ENCODE results near the gene EPHX1.
"Not testable (repeated sequence)": the region's sequence is repeated elsewhere in the genome, so short reads cannot be mapped to it uniquely, and the experiment has no call there.

EPHX1 gene

GRCh38 chr1:225835856-225836255 lies 25.9 kb downstream of the EPHX1 start:
- Histone ChIP-seq H3K27ac (ENCODE audit: low read depth, low read length) (no peak overlapping the region), H3F3A (ENCODE audit: control insufficient read depth, insufficient read depth) (no peaks in the 10 kb centered on the region), H3K4me3 (ENCODE audit: low read length) (no peak overlapping the region), H3K79me2 (ENCODE audit: control insufficient read depth, low read length) (no peaks in the 10 kb centered on the region), H4K20me1 (ENCODE audit: control insufficient read depth, insufficient read depth, low read depth, low read length) (no peaks in the 10 kb centered on the region), H3K27me3 (ENCODE audit: control insufficient read depth, low read length) (no peaks in the 10 kb centered on the region), H3K9me3 (ENCODE audit: control insufficient read depth, insufficient read depth, low read length) (no peaks in the 10 kb centered on the region), H3K4me1 (ENCODE audit: control insufficient read depth, low read length) (no peaks in the 10 kb centered on the region), H3K9me2 (replicated peaks; ENCODE audit: control insufficient read depth, low read length) (no peaks in the 10 kb centered on the region), H3K4me2 (ENCODE audit: low read length) (no peak overlapping the region), H3K36me3 (ENCODE audit: control insufficient read depth, low read length) (no peaks in the 10 kb centered on the region)
- TF ChIP-seq CTCF (IDR thresholded peaks at IDR 0.05; ENCODE audit: low read depth, low read length, poor library complexity, severe bottlenecking) (no peak), EZH2phosphoT487 (IDR thresholded peaks at IDR 0.05; ENCODE audit: borderline replicate concordance, low read length) (no peak)

- not testable (repeated sequence) for H3K4me3 ChIP-seq (ENCODE audit: low read length); H3K4me2 ChIP-seq (ENCODE audit: low read length); H4K20me1 ChIP-seq (ENCODE audit: control insufficient read depth, insufficient read depth, low read depth, low read length); H3K27ac ChIP-seq (ENCODE audit: low read depth, low read length); H3K9me3 ChIP-seq (ENCODE audit: control insufficient read depth, insufficient read depth, low read length); H3K79me2 ChIP-seq (ENCODE audit: control insufficient read depth, low read length); H3K9me2 ChIP-seq (replicated peaks; ENCODE audit: control insufficient read depth, low read length); H3K27me3 ChIP-seq (ENCODE audit: control insufficient read depth, low read length); H3K4me1 ChIP-seq (ENCODE audit: control insufficient read depth, low read length); H3K36me3 ChIP-seq (ENCODE audit: control insufficient read depth, low read length); H3F3A ChIP-seq (ENCODE audit: control insufficient read depth, insufficient read depth)
Measured at GRCh38 chr1:225836296-225836695, 26.4 kb downstream of the EPHX1 start.

- Histone ChIP-seq H3K36me3 (ENCODE audit: control insufficient read depth, low read length) (no peaks in the 10 kb centered on the region), H3F3A (ENCODE audit: control insufficient read depth, insufficient read depth) (no peaks in the 10 kb centered on the region), H3K9me2 (replicated peaks; ENCODE audit: control insufficient read depth, low read length) (no peaks in the 10 kb centered on the region), H4K20me1 (ENCODE audit: control insufficient read depth, insufficient read depth, low read depth, low read length) (no peaks in the 10 kb centered on the region), H3K4me3 (ENCODE audit: low read length) (no peak overlapping the region), H3K4me2 (ENCODE audit: low read length) (no peak overlapping the region), H3K79me2 (ENCODE audit: control insufficient read depth, low read length) (no peaks in the 10 kb centered on the region), H3K4me1 (ENCODE audit: control insufficient read depth, low read length) (no peaks in the 10 kb centered on the region), H3K9me3 (ENCODE audit: control insufficient read depth, insufficient read depth, low read length) (no peaks in the 10 kb centered on the region), H3K27ac (ENCODE audit: low read depth, low read length) (no peak overlapping the region), H3K27me3 (ENCODE audit: control insufficient read depth, low read length) (no peaks in the 10 kb centered on the region)
- TF ChIP-seq CTCF (IDR thresholded peaks at IDR 0.05; ENCODE audit: low read depth, low read length, poor library complexity, severe bottlenecking): no peak
- TF ChIP-seq EZH2phosphoT487 (IDR thresholded peaks at IDR 0.05; ENCODE audit: borderline replicate concordance, low read length): no peak
Measured at GRCh38 chr1:225838793-225839192, 28.9 kb downstream of the EPHX1 start.

- Histone ChIP-seq H3K4me3 (ENCODE audit: low read length) (no peak overlapping the region), H4K20me1 (ENCODE audit: control insufficient read depth, insufficient read depth, low read depth, low read length) (no peaks in the 10 kb centered on the region), H3K9me2 (replicated peaks; ENCODE audit: control insufficient read depth, low read length) (no peaks in the 10 kb centered on the region), H3K9me3 (ENCODE audit: control insufficient read depth, insufficient read depth, low read length) (no peaks in the 10 kb centered on the region), H3K27me3 (ENCODE audit: control insufficient read depth, low read length) (no peaks in the 10 kb centered on the region), H3K4me1 (ENCODE audit: control insufficient read depth, low read length) (no peaks in the 10 kb centered on the region), H3K27ac (ENCODE audit: low read depth, low read length) (no peak overlapping the region), H3K4me2 (ENCODE audit: low read length) (no peak overlapping the region), H3K79me2 (ENCODE audit: control insufficient read depth, low read length) (no peaks in the 10 kb centered on the region), H3K36me3 (ENCODE audit: control insufficient read depth, low read length) (no peaks in the 10 kb centered on the region), H3F3A (ENCODE audit: control insufficient read depth, insufficient read depth) (no peaks in the 10 kb centered on the region)
- TF ChIP-seq EZH2phosphoT487 (IDR thresholded peaks at IDR 0.05; ENCODE audit: borderline replicate concordance, low read length) (no peak), CTCF (IDR thresholded peaks at IDR 0.05; ENCODE audit: low read depth, low read length, poor library complexity, severe bottlenecking) (no peak)
Measured at GRCh38 chr1:225840223-225840610, 30.3 kb downstream of the EPHX1 start.

Data from DOHH2 (cell line).